Fibroblast of lung (primary cell): ENCODE data around the gene PGPEP1. TPM values are rescaled to one million over a fixed set of nuclear protein-coding genes. Genes with fewer than 3 reads are reported as not detected.

Experiments used
- DNase-seq, 2 donors: peaks; one replicate each; pipeline versions ENCODE4 v3.0.0 to v3.0.0-alpha.2; 2010; ENCODE audit warnings: low read depth in 2 of 2
- H2AFZ ChIP-seq: 2 replicates; pipeline ENCODE4 v1.5.1; 2012; ENCODE audit warnings: low read length, control low read depth, inconsistent platforms
- H3K27ac ChIP-seq: 2 replicates; pipeline ENCODE4 v1.5.1; 2011; ENCODE audit warnings: low read length, control low read depth; ENCODE audit not compliant: insufficient read depth
- H3K27me3 ChIP-seq: 2 replicates; pipeline ENCODE4 v1.5.1; 2011; ENCODE audit warnings: mild to moderate bottlenecking, low read length; ENCODE audit not compliant: control insufficient read depth, insufficient read depth
- H3K36me3 ChIP-seq: 2 replicates; pipeline ENCODE4 v1.5.1; 2011; ENCODE audit warnings: low read length; ENCODE audit not compliant: control insufficient read depth, insufficient read depth
- H3K4me1 ChIP-seq: 2 replicates; pipeline ENCODE4 v1.5.1; 2011; ENCODE audit warnings: low read length; ENCODE audit not compliant: control insufficient read depth, insufficient read depth; ENCODE audit errors: extremely low read depth
- H3K4me2 ChIP-seq: 2 replicates; pipeline ENCODE4 v1.5.1; 2011; ENCODE audit warnings: low read length, control low read depth; ENCODE audit not compliant: insufficient read depth; ENCODE audit errors: extremely low read depth
- H3K4me3 ChIP-seq, 4 experiments: fragments of 200-600 bp in 1 of 4; sonication (generic) in 1 of 4; replicated peaks in 1 of 4; 2 replicates each; pipeline ENCODE4 v1.5.1; 2011 to 2016; ENCODE audit warnings: low read length in 4 of 4, low read depth in 3 of 4, mild to moderate bottlenecking in 3 of 4, control low read depth in 2 of 4, inconsistent platforms in 1 of 4, mixed read lengths in 1 of 4; ENCODE audit not compliant: insufficient read depth in 1 of 4; ENCODE audit errors: control extremely low read depth in 1 of 4
- H3K79me2 ChIP-seq: 2 replicates; pipeline ENCODE4 v1.5.1; 2012; ENCODE audit warnings: mild to moderate bottlenecking, low read length, inconsistent platforms; ENCODE audit not compliant: control insufficient read depth, insufficient read depth
- H3K9ac ChIP-seq: 2 replicates; pipeline ENCODE4 v1.5.1; 2011; ENCODE audit warnings: mild to moderate bottlenecking, low read length, control low read depth; ENCODE audit not compliant: insufficient read depth
- H3K9me3 ChIP-seq: 2 replicates; pipeline ENCODE4 v1.5.1; 2012; ENCODE audit warnings: low read depth, low read length; ENCODE audit not compliant: control insufficient read depth, insufficient read depth
- H4K20me1 ChIP-seq: 2 replicates; pipeline ENCODE4 v1.5.1; 2011; ENCODE audit warnings: low read length; ENCODE audit not compliant: control insufficient read depth, insufficient read depth; ENCODE audit errors: extremely low read depth
- CTCF ChIP-seq, 2 donors: IDR thresholded peaks in 1 of 2; conservative IDR thresholded peaks in 1 of 2; 1 replicate in 1 of 2; 2 replicates in 1 of 2; pipeline ENCODE4 v1.5.1; 2011 to 2012; ENCODE audit warnings: low read length in 2 of 2, control low read depth in 1 of 2, inconsistent platforms in 1 of 2, low read depth in 1 of 2, mild to moderate bottlenecking in 1 of 2
- EZH2 ChIP-seq: IDR thresholded peaks from 2 replicates; pipeline ENCODE4 v1.5.1; 2012; ENCODE audit warnings: low read length, control low read depth, mild to moderate bottlenecking; ENCODE audit errors: missing control alignments
- polyA plus RNA-seq, 2 donors: library from polyadenylated mRNA; depleted of rRNA in 1 of 2; stranded (reverse) in 1 of 2; unstranded in 1 of 2; fragments of >200 nt; gene quantifications; 2 replicates each; pipeline ENCODE4 v1.2.1, GENCODE V29; 2011 to 2012; ENCODE audit warnings: missing spikeins in 1 of 2
- total RNA-seq: library from RNA; depleted of rRNA; stranded (reverse); fragments of >200 nt; gene quantifications from 2 replicates; pipeline ENCODE4 v1.2.1, GENCODE V29; 2014

PGPEP1 gene
- total and polyA plus RNA-seq, 2 donors (not counting 1 experiment from before 2014, with no cell fraction given) = 17.0 to 78.8 TPM

GRCh38 chr19:18342090-18342632 lies 1.8 kb downstream of the PGPEP1 start:
- no peaks in the 10 kb centered on the region for H4K20me1 ChIP-seq
- no peaks in the 10 kb centered on the region for H3K79me2 ChIP-seq
- H3K9me3 ChIP-seq = no peaks in the 10 kb centered on the region
- H3K36me3 ChIP-seq = peaks cover 2% of the 10 kb centered on the region
- peaks cover 6% of the 10 kb centered on the region for H3K4me1 ChIP-seq
- peak overlapping the region in 1 of 4 experiments; percentile 1 for H3K4me3 ChIP-seq
- no peak overlapping the region for H3K27ac ChIP-seq
- no peak overlapping the region for H2AFZ ChIP-seq
- TF ChIP-seq EZH2 = no peak
- no peak for TF ChIP-seq CTCF (conservative IDR thresholded peaks at IDR 0.05 in 1 of 2, IDR thresholded peaks at IDR 0.05 in 1 of 2; ENCODE audit: low read depth in 1 of 2, low read length in 2 of 2)
- no peak overlapping the region for H3K4me2 ChIP-seq
- no peak for DNase-seq
- no peaks in the 10 kb centered on the region for H3K27me3 ChIP-seq
- H3K9ac ChIP-seq = no peak overlapping the region

GRCh38 chr19:18344582-18344950 lies 4.2 kb downstream of the PGPEP1 start:
- Histone ChIP-seq H4K20me1 (no peaks in the 10 kb centered on the region), H3K36me3 (peaks cover 2% of the 10 kb centered on the region), H3K4me1 (peaks cover 6% of the 10 kb centered on the region), H2AFZ (no peak overlapping the region), H3K9me3 (no peaks in the 10 kb centered on the region), H3K4me3 (peak overlapping the region in 1 of 4 experiments; percentile 32), H3K79me2 (no peaks in the 10 kb centered on the region), H3K27ac (peak overlapping the region; percentile 8), H3K27me3 (no peaks in the 10 kb centered on the region), H3K4me2 (peak overlapping the region; percentile 80), H3K9ac (no peak overlapping the region)
- no peak for TF ChIP-seq EZH2
- no peak for TF ChIP-seq CTCF (conservative IDR thresholded peaks at IDR 0.05 in 1 of 2, IDR thresholded peaks at IDR 0.05 in 1 of 2; ENCODE audit: low read depth in 1 of 2, low read length in 2 of 2)
- DNase-seq = no peak

GRCh38 chr19:18345296-18345695 lies 4.9 kb downstream of the PGPEP1 start:
- no peak overlapping the region for H3K9ac ChIP-seq
- H3K27me3 ChIP-seq = no peaks in the 10 kb centered on the region
- H2AFZ ChIP-seq = no peak overlapping the region
- no peaks in the 10 kb centered on the region for H3K9me3 ChIP-seq
- no peak overlapping the region for H3K4me2 ChIP-seq
- peaks cover 2% of the 10 kb centered on the region for H3K36me3 ChIP-seq
- H4K20me1 ChIP-seq = no peaks in the 10 kb centered on the region
- peaks cover 8% of the 10 kb centered on the region for H3K4me1 ChIP-seq
- H3K27ac ChIP-seq = no peak overlapping the region
- H3K79me2 ChIP-seq = no peaks in the 10 kb centered on the region
- no peak overlapping the region for H3K4me3 ChIP-seq
- TF ChIP-seq EZH2 (no peak), CTCF (conservative IDR thresholded peaks at IDR 0.05 in 1 of 2, IDR thresholded peaks at IDR 0.05 in 1 of 2; ENCODE audit: low read depth in 1 of 2, low read length in 2 of 2) (no peak)
- DNase-seq = no peak
